Stimulated activated CD4-positive, alpha-beta T cell treated with anti-CD3 and anti-CD28 coated beads, Interleukin-4, amount 100 ng/mL, for 48 hours (primary cell): ENCODE data around the gene TANC1.

Experiments used
- DNase-seq, 2 donors: peaks; one replicate each; pipeline ENCODE4 v3.0.0-alpha.2; 2020; ENCODE audit warnings: low read depth in 2 of 2

TANC1 gene

GRCh38 chr2:158968396-158969161 lies at the start of gene TANC1:
Gene TANC1 (plus strand): TSS chr2:158968640. CDS start chr2:159065911, 97,271 bp downstream.
- DNase-seq, result peak; percentile 53 to 65

GRCh38 chr2:158921599-158922408 lies 46.6 kb upstream of the TANC1 start:
- DNase-seq, result no peak

GRCh38 chr2:158922601-158923000 lies 45.8 kb upstream of the TANC1 start:
- DNase-seq, result no peak

- no peak for DNase-seq
Observed at GRCh38 chr2:158923180-158923594, 45.3 kb upstream of the TANC1 start.

- DNase-seq, result no peak
Observed at GRCh38 chr2:158923641-158924040, 44.8 kb upstream of the TANC1 start.

- DNase-seq, result no peak
Observed at GRCh38 chr2:158926478-158926948, 41.9 kb upstream of the TANC1 start.

- no peak for DNase-seq
Observed at GRCh38 chr2:158928515-158928914, 39.9 kb upstream of the TANC1 start.

- DNase-seq, result no peak
Observed at GRCh38 chr2:158928965-158929364, 39.5 kb upstream of the TANC1 start.

GRCh38 chr2:158931572-158931971 lies 36.9 kb upstream of the TANC1 start:
- no peak for DNase-seq

GRCh38 chr2:158932131-158932645 lies 36.3 kb upstream of the TANC1 start:
- DNase-seq, result no peak

GRCh38 chr2:158934170-158934569 lies 34.3 kb upstream of the TANC1 start:
- no peak for DNase-seq

- no peak for DNase-seq
Observed at GRCh38 chr2:158935617-158936016, 32.8 kb upstream of the TANC1 start.

- no peak for DNase-seq
Observed at GRCh38 chr2:158936978-158937377, 31.5 kb upstream of the TANC1 start.

GRCh38 chr2:158940356-158940755 lies 28.1 kb upstream of the TANC1 start:
- DNase-seq, result no peak

GRCh38 chr2:158943973-158944372 lies 24.5 kb upstream of the TANC1 start:
- DNase-seq, result no peak

GRCh38 chr2:158948964-158949699 lies 19.3 kb upstream of the TANC1 start:
- no peak for DNase-seq

- DNase-seq, result no peak
Observed at GRCh38 chr2:158953454-158953853, 15.0 kb upstream of the TANC1 start.

GRCh38 chr2:158953926-158954763 lies 14.3 kb upstream of the TANC1 start:
- DNase-seq, result peak; percentile 47

GRCh38 chr2:158955842-158956365 lies 12.5 kb upstream of the TANC1 start:
- no peak for DNase-seq

GRCh38 chr2:158958365-158958764 lies 10.1 kb upstream of the TANC1 start:
- no peak for DNase-seq

GRCh38 chr2:158960193-158960592 lies 8.2 kb upstream of the TANC1 start:
- DNase-seq, result no peak
